22Rv1 (cell line): ENCODE results near the gene NUMA1.

Experiments
- ZFX ChIP-seq: fragments of 450-650 bp; IDR thresholded peaks from 2 replicates; pipeline ENCODE4 v1.6.1; 2017; ENCODE audit warnings: antibody characterized with exemption, borderline replicate concordance
- TF ChIP-seq, protein P1 (sequence below): fragments of 450-650 bp; IDR thresholded peaks from 2 replicates; pipeline ENCODE4 v1.5.1; 2017; ENCODE audit warnings: mild to moderate bottlenecking

- TF ChIP-seq, protein P1, sequence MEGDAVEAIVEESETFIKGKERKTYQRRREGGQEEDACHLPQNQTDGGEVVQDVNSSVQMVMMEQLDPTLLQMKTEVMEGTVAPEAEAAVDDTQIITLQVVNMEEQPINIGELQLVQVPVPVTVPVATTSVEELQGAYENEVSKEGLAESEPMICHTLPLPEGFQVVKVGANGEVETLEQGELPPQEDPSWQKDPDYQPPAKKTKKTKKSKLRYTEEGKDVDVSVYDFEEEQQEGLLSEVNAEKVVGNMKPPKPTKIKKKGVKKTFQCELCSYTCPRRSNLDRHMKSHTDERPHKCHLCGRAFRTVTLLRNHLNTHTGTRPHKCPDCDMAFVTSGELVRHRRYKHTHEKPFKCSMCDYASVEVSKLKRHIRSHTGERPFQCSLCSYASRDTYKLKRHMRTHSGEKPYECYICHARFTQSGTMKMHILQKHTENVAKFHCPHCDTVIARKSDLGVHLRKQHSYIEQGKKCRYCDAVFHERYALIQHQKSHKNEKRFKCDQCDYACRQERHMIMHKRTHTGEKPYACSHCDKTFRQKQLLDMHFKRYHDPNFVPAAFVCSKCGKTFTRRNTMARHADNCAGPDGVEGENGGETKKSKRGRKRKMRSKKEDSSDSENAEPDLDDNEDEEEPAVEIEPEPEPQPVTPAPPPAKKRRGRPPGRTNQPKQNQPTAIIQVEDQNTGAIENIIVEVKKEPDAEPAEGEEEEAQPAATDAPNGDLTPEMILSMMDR = no peak
- no peak for TF ChIP-seq ZFX
Observed at GRCh38 chr11:72040491-72041363, 39.6 kb downstream of the NUMA1 start.
